HepG2 (cell line): Measurements from ENCODE around the gene FRMD8. TPM values are rescaled to one million over a fixed set of nuclear protein-coding genes. Genes with fewer than 3 reads are reported as not detected.
A peak's percentile ranks its signal among the peaks of the same experiment; 100 is the strongest.

Experiments
- AGO2 ChIP-seq: fragments of 200-400 bp; formaldehyde crosslinking; optimal IDR thresholded peaks from 2 replicates; pipeline ENCODE3; 2017; ENCODE audit warnings: mild to moderate bottlenecking, low read depth, low read length, moderate library complexity
- ARID5B ChIP-seq: IDR thresholded peaks from 2 replicates; pipeline ENCODE4 v1.4.0; 2020; ENCODE audit warnings: mild to moderate bottlenecking, missing genetic modification reagents
- ATF5 ChIP-seq: sonication (generic); formaldehyde crosslinking; IDR thresholded peaks from 2 replicates; pipeline ENCODE4 v1.4.0; 2020; ENCODE audit warnings: mild to moderate bottlenecking, low read depth, missing genetic modification reagents
- CHD4 ChIP-seq: fragments of 200-600 bp; sonication (generic); IDR thresholded peaks from 2 replicates; pipeline ENCODE4 v1.7.0; 2017; ENCODE audit warnings: mild to moderate bottlenecking, low read length, borderline replicate concordance
- FIP1L1 ChIP-seq: fragments of 200-400 bp; formaldehyde crosslinking; IDR thresholded peaks from 2 replicates; pipeline ENCODE4 v1.6.1; 2018; ENCODE audit warnings: low read depth, mild to moderate bottlenecking, low read length, moderate library complexity, borderline replicate concordance; ENCODE audit not compliant: insufficient read depth
- PHF21A ChIP-seq: sonication (generic); formaldehyde crosslinking; IDR thresholded peaks from 2 replicates; pipeline ENCODE4 v1.5.0; 2020; ENCODE audit warnings: mild to moderate bottlenecking, missing genetic modification reagents
- RELA ChIP-seq: sonication (generic); formaldehyde crosslinking; IDR thresholded peaks from 2 replicates; pipeline ENCODE4 v1.4.0; 2020; ENCODE audit warnings: missing genetic modification reagents
- ZKSCAN8 ChIP-seq: IDR thresholded peaks from 2 replicates; pipeline ENCODE4 v1.6.1; 2016; ENCODE audit warnings: borderline replicate concordance, missing genetic modification reagents, missing compliant biosample characterization
- ZNF121 ChIP-seq: sonication (generic); formaldehyde crosslinking; IDR thresholded peaks from 2 replicates; pipeline ENCODE4 v1.5.0; 2020; ENCODE audit warnings: mild to moderate bottlenecking, missing genetic modification reagents
- ZNF326 ChIP-seq: sonication (generic); formaldehyde crosslinking; IDR thresholded peaks from 2 replicates; pipeline ENCODE4 v1.4.0; 2020; ENCODE audit warnings: missing genetic modification reagents, borderline replicate concordance
- ZNF777 ChIP-seq: sonication (generic); formaldehyde crosslinking; IDR thresholded peaks from 2 replicates; pipeline ENCODE4 v1.4.0; 2020; ENCODE audit warnings: missing genetic modification reagents
- polyA plus RNA-seq, 8 experiments: library from polyadenylated mRNA; depleted of rRNA in 3 of 8; stranded (reverse) in 7 of 8; unstranded in 1 of 8; fragments of >200 nt; fragmentation: Illumina TruSeq in 4 of 8; extraction: Trizol in 4 of 8; gene quantifications; 2 replicates each; pipeline versions ENCODE4 v1.2.1 to v1.2.3, GENCODE V29; 2011 to 2016; ENCODE audit warnings: low read depth in 4 of 8, missing spikeins in 1 of 8, mixed read lengths in 1 of 8; ENCODE audit not compliant: insufficient read depth in 1 of 8
- total RNA-seq, 5 experiments: library from RNA; depleted of rRNA; stranded (reverse); fragments of >200 nt; fragmentation: Illumina TruSeq; extraction: Trizol; gene quantifications; 2 replicates each; pipeline ENCODE4 v1.2.3, GENCODE V29; 2016; ENCODE audit warnings: low read depth in 1 of 5
- TF ChIP-seq, protein P1 (sequence below): IDR thresholded peaks from 2 replicates; pipeline ENCODE4 v1.6.1; 2018; ENCODE audit warnings: missing genetic modification reagents, mild to moderate bottlenecking, missing compliant biosample characterization
- TF ChIP-seq, protein P2 (sequence below): sonication (generic); IDR thresholded peaks from 2 replicates; pipeline ENCODE4 v1.6.1; 2016; ENCODE audit warnings: low read depth, borderline replicate concordance
- TF ChIP-seq, protein P3 (sequence below): sonication (generic); formaldehyde crosslinking; IDR thresholded peaks from 2 replicates; pipeline ENCODE4 v1.5.0; 2020; ENCODE audit warnings: missing genetic modification reagents

The FRMD8 gene
- total and polyA plus RNA-seq, 2 of the 13 experiments (the other 11 are each of a cell fraction or from before 2014, with no cell fraction given) = 5.8 to 20.6 TPM

DNA sequence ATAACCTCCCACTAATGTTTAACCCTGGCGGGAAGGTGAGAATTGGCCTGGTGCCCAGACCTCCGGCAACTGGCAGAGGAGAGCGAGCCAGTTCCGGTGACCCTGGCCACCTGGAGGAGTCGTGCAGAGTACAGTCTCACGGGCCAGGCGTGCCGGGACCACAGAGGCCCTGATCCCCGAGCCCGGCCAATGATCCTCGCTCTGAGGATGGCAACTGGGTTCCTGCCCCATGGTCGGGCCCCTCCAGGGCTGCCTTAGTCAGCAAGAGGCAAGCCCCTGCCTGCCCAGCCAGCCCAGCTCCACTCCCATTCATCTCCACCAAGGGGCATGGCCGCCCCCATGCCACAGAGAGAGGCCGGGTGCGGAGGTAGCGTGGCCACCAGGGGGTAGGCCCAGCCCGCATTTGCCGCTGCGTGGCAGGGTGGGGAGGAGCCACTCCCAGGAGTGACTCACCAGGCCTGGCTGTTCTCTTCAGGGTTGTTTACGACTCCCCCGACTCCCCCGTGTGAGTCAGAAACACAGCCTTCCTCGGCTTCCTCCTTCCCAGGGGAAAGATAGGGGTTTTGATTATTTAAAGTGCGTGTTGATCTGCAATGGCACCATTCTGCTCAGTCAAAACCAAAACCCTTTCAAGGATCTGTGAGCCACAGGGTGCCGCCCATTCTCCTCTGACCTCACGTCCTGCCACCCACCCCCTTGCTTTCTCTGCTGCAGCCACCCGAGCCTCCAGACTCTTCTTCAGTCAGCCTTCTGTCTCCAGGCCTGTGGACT lies 4.2 kb upstream of the FRMD8 start, which contains the start of gene SLC25A45 (continued):
- TF ChIP-seq ATF5 (CRISPR knock-in tag) (no peak; the same call in 1 of the 2 replicates), ZNF121 (CRISPR knock-in tag) (peak; percentile 97), ZNF777 (no peak), ZKSCAN8 (CRISPR knock-in tag) (peak; percentile 88), RELA (CRISPR knock-in tag) (peak; percentile 25; the same call in 1 of the 2 replicates), AGO2 (peak; percentile 78), FIP1L1 (no peak), ARID5B (peak; percentile 86), PHF21A (CRISPR knock-in tag) (peak; percentile 92), ZNF326 (no peak), CHD4 (no peak)
- TF ChIP-seq, protein P1, sequence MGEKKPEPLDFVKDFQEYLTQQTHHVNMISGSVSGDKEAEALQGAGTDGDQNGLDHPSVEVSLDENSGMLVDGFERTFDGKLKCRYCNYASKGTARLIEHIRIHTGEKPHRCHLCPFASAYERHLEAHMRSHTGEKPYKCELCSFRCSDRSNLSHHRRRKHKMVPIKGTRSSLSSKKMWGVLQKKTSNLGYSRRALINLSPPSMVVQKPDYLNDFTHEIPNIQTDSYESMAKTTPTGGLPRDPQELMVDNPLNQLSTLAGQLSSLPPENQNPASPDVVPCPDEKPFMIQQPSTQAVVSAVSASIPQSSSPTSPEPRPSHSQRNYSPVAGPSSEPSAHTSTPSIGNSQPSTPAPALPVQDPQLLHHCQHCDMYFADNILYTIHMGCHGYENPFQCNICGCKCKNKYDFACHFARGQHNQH = peak; percentile 94
- TF ChIP-seq, protein P2, sequence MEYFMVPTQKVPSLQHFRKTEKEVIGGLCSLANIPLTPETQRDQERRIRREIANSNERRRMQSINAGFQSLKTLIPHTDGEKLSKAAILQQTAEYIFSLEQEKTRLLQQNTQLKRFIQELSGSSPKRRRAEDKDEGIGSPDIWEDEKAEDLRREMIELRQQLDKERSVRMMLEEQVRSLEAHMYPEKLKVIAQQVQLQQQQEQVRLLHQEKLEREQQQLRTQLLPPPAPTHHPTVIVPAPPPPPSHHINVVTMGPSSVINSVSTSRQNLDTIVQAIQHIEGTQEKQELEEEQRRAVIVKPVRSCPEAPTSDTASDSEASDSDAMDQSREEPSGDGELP = peak; percentile 84
- TF ChIP-seq, protein P3, sequence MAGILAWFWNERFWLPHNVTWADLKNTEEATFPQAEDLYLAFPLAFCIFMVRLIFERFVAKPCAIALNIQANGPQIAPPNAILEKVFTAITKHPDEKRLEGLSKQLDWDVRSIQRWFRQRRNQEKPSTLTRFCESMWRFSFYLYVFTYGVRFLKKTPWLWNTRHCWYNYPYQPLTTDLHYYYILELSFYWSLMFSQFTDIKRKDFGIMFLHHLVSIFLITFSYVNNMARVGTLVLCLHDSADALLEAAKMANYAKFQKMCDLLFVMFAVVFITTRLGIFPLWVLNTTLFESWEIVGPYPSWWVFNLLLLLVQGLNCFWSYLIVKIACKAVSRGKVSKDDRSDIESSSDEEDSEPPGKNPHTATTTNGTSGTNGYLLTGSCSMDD = no peak
